ENCODE measurements around the gene SYTL5.

GRCh38 chrX:37986893-37987292, 19.5 kb upstream of the SYTL5 start:
- TF ChIP-seq RAD21 (IDR thresholded peaks at IDR 0.05; ENCODE audit: low read depth), result no peak
- no peak for TF ChIP-seq YY1 (IDR thresholded peaks at IDR 0.05; ENCODE audit: low read depth)
- TF ChIP-seq USF1 (IDR thresholded peaks at IDR 0.05), result no peak
- no peak for TF ChIP-seq MAX (IDR thresholded peaks at IDR 0.05)
- no peak for TF ChIP-seq CEBPB (IDR thresholded peaks at IDR 0.05)
- TF ChIP-seq EP300 (IDR thresholded peaks at IDR 0.05; ENCODE audit: borderline replicate concordance), result no peak
- no peak for TF ChIP-seq TCF12 (IDR thresholded peaks at IDR 0.05; ENCODE audit: low read depth)

Measured in Ishikawa (cell line).